Esophagus muscularis mucosa (tissue), 4 donors: ENCODE measurements around the gene SENP6. TPM values are rescaled to one million over a fixed set of nuclear protein-coding genes. Genes with fewer than 3 reads are reported as not detected.
"Not testable (repeated sequence)": the region's sequence is repeated elsewhere in the genome, so short reads cannot be mapped to it uniquely, and the experiment has no call there.

Experiments used
- DNase-seq: peaks from one replicate; pipeline ENCODE4 v3.0.0-alpha.2; 2017; ENCODE audit errors: extremely low spot score
- H3K27ac ChIP-seq, 4 donors: fragments of 200-600 bp; sonication (generic); replicated peaks in 1 of 4; 1 replicate in 3 of 4; 2 replicates in 1 of 4; pipeline ENCODE4 v1.5.1; 2016 to 2019; ENCODE audit warnings: mild to moderate bottlenecking in 1 of 4
- H3K27me3 ChIP-seq, 4 donors: fragments of 200-600 bp; sonication (generic); one replicate each; pipeline versions ENCODE4 v1.5.1 to v1.6.0; 2016 to 2019
- H3K36me3 ChIP-seq, 4 donors: fragments of 200-600 bp; sonication (generic); one replicate each; pipeline ENCODE4 v1.5.1; 2016 to 2019
- H3K4me1 ChIP-seq, 4 donors: fragments of 200-600 bp; sonication (generic); one replicate each; pipeline ENCODE4 v1.5.1; 2016 to 2019
- H3K4me3 ChIP-seq, 4 donors: fragments of 200-600 bp; sonication (generic); 1 replicate in 2 of 4; 2 replicates in 2 of 4; pipeline ENCODE4 v1.5.1; 2016 to 2019; ENCODE audit warnings: mild to moderate bottlenecking in 4 of 4, moderate library complexity in 1 of 4
- H3K9me3 ChIP-seq, 4 donors: fragments of 200-600 bp; sonication (generic); 1 replicate in 3 of 4; 2 replicates in 1 of 4; pipeline ENCODE4 v1.5.1; 2016 to 2019
- EP300 ChIP-seq: sonication (generic); formaldehyde crosslinking; IDR thresholded peaks from one replicate; pipeline ENCODE4 v1.6.1; 2017; ENCODE audit warnings: antibody characterized with exemption
- POLR2A ChIP-seq: fragments of 450-650 bp; IDR thresholded peaks from one replicate; pipeline ENCODE4 v1.6.1; 2017; ENCODE audit warnings: antibody characterized with exemption, moderate library complexity, mild to moderate bottlenecking, low read depth
- POLR2AphosphoS5 ChIP-seq, 2 donors: sonication (generic); formaldehyde crosslinking; IDR thresholded peaks; one replicate each; pipeline ENCODE4 v1.6.1; 2017; ENCODE audit warnings: antibody characterized with exemption in 2 of 2
- WGBS: methylation state at CpG from one replicate; pipeline ENCODE4 v1.1.5; 2018; 5-methylcytosine and 5-hydroxymethylcytosine counted together
- intact Hi-C: fragments of 100-400 bp; cut with DNase I; formaldehyde crosslinking; loops from one replicate; pipeline ENCODE4 v1.15.1; 2023
- total RNA-seq, 4 donors: library from RNA; depleted of rRNA; stranded (reverse); fragments of >200 nt; gene quantifications; one replicate each; pipeline versions ENCODE4 v1.1.0 to v1.2.1, GENCODE V29; 2016
- TF ChIP-seq, protein P1 (sequence below), 3 experiments: fragments of 200-600 bp in 2 of 3; fragments of 450-650 bp in 1 of 3; sonication (generic) in 2 of 3; IDR thresholded peaks; one replicate each; pipeline ENCODE4 v1.5.1; 2017 to 2019; ENCODE audit warnings: antibody characterized with exemption in 3 of 3, mild to moderate bottlenecking in 2 of 3, moderate library complexity in 1 of 3

The SENP6 gene
- total RNA-seq, 4 donors from 2014 or later = 91.8 to 145 (median 107) TPM

DNA sequence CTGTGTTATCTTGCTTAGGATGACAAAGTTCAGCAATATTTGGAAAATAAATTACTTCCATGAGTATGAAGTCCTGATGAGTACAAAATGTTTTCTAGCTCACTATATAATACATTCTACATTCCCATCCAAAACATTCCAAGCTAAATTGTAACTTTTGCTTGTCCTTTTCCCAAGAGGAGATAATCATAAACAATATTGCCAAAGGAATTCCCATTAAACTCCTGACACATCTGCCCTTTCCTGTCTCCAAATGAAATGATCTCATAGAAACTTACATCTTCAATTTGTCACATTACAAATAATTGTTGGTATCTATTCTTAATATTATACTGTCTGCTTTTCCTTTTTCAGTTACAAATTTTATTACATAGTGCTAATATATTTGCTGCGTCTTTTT, 20.4 kb upstream of the SENP6 start:
- intact Hi-C loops = no loop called here
- no peak for TF ChIP-seq EP300
- TF ChIP-seq POLR2AphosphoS5 (IDR thresholded peaks at IDR 0.05) = no peak
- no peak for TF ChIP-seq POLR2A
- TF ChIP-seq, protein P1, sequence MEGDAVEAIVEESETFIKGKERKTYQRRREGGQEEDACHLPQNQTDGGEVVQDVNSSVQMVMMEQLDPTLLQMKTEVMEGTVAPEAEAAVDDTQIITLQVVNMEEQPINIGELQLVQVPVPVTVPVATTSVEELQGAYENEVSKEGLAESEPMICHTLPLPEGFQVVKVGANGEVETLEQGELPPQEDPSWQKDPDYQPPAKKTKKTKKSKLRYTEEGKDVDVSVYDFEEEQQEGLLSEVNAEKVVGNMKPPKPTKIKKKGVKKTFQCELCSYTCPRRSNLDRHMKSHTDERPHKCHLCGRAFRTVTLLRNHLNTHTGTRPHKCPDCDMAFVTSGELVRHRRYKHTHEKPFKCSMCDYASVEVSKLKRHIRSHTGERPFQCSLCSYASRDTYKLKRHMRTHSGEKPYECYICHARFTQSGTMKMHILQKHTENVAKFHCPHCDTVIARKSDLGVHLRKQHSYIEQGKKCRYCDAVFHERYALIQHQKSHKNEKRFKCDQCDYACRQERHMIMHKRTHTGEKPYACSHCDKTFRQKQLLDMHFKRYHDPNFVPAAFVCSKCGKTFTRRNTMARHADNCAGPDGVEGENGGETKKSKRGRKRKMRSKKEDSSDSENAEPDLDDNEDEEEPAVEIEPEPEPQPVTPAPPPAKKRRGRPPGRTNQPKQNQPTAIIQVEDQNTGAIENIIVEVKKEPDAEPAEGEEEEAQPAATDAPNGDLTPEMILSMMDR (IDR thresholded peaks at IDR 0.05) = no peak
- H3K36me3 ChIP-seq = no peaks in the 10 kb centered on the region
- no peak for DNase-seq
- no peak overlapping the region for H3K27ac ChIP-seq
- no peak overlapping the region for H3K4me3 ChIP-seq
- no peaks in the 10 kb centered on the region for H3K4me1 ChIP-seq
- 92% methylated on average over 1 of the region's 1 CpG for WGBS
- H3K9me3 ChIP-seq = no peaks in the 10 kb centered on the region
- H3K27me3 ChIP-seq = no peaks in the 10 kb centered on the region

DNA sequence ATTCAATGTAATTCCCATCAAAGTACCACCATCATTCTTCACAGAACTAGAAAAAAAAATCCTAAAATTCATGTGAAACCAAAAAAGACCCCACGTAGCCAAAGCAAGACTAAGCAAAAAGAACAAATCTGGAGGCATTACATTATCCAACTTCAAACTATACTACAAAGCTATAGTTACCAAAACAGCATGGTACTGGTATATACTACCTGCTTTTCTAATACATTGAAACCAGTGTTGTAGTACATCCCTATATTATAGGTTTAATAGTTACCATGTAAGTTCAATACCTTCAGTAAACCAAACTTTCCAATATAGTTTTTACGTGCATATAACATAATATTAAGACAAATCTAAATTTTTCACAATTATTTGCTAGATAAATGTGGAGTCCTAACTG, 17.1 kb upstream of the SENP6 start:
- DNase-seq, intact Hi-C loops, H3K27ac ChIP-seq, H3K4me3 ChIP-seq, H3K36me3 ChIP-seq, H3K27me3 ChIP-seq, H3K4me1 ChIP-seq, H3K9me3 ChIP-seq: not testable (repeated sequence)
- WGBS = 95% methylated on average over 2 of the region's 2 CpGs

DNA sequence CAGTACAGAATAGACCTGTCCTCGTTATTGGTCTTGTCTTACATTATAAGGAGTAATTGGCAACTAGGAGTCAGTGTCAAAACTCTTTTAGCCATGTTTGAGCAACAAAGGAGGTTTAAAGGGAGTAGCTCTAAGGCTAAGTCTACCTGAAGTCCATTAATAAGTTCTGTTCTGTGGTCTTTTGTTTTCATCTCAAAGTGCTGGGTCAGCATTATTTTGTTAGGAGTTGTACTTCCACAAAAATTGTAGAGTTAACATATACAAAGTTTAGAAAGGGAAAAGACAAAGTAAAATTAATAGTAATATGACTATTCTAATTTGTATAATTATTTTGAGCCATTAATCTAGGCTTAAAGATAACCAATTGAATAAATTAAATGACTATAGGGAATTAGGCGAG, 12.7 kb upstream of the SENP6 start:
- H3K9me3 ChIP-seq = no peaks in the 10 kb centered on the region
- no peak overlapping the region for H3K27ac ChIP-seq
- intact Hi-C loops = no loop called here
- H3K27me3 ChIP-seq = no peaks in the 10 kb centered on the region
- no peak for DNase-seq
- no peaks in the 10 kb centered on the region for H3K4me1 ChIP-seq
- no peak overlapping the region for H3K4me3 ChIP-seq
- no peaks in the 10 kb centered on the region for H3K36me3 ChIP-seq
- 98% methylated on average over 2 of the region's 2 CpGs for WGBS
- no peak for TF ChIP-seq EP300
- no peak for TF ChIP-seq POLR2AphosphoS5 (IDR thresholded peaks at IDR 0.05)
- TF ChIP-seq, protein P1 (IDR thresholded peaks at IDR 0.05) = no peak
- TF ChIP-seq POLR2A = no peak

DNA sequence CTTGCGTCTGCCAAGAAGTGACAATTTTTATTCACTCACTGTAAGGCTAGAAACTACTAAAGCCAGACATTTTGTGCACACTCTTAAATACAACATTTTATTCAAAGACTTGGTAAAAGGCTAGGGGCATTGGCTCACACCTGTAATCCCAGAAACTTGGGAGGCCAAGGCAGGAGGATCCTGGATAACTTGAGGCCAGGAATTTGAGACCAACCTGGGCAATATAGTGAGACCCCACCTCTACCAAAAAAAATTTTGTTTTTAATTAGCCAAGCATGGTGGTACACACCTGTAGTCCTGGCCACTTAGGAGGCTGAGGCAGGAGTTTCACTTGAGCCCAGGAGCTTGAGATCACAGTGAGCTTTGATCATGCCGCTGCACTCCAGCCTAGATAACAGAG, 11.3 kb upstream of the SENP6 start:
- no peaks in the 10 kb centered on the region for H3K9me3 ChIP-seq
- no peaks in the 10 kb centered on the region for H3K36me3 ChIP-seq
- WGBS = 98% methylated on average over 2 of the region's 2 CpGs
- no peak for DNase-seq
- H3K27ac ChIP-seq = no peak overlapping the region
- intact Hi-C loops = no loop called here
- TF ChIP-seq POLR2A = no peak
- no peak for TF ChIP-seq POLR2AphosphoS5 (IDR thresholded peaks at IDR 0.05)
- TF ChIP-seq, protein P1 (IDR thresholded peaks at IDR 0.05) = no peak
- no peak for TF ChIP-seq EP300
- H3K4me3 ChIP-seq = no peak overlapping the region
- no peaks in the 10 kb centered on the region for H3K27me3 ChIP-seq
- no peaks in the 10 kb centered on the region for H3K4me1 ChIP-seq

DNA sequence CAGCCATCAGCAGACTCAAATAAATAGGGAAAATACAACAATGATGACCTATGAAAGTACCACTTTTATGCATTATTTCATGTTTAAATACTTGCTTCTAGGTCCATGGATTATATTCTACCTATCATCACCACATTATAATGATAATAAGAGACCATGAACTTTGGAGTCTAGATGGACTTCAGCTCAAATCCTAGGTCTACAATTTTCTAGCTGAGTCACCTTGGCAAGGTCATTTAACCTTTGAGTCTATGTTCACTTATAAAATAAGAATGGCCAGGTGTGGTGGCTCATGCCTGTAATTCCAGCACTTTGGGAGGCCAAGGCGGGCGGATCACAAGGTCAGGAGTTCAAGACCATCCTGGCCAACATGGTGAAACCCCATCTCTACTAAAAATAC, 5.3 kb upstream of the SENP6 start:
- H3K27me3 ChIP-seq, DNase-seq, H3K4me3 ChIP-seq, H3K27ac ChIP-seq, H3K9me3 ChIP-seq, H3K36me3 ChIP-seq, intact Hi-C loops: not testable (repeated sequence)
- peaks cover 8 to 37% (median 32%) of the 10 kb centered on the region in 4 donors for H3K4me1 ChIP-seq
- WGBS = 95% methylated on average over 2 of the region's 2 CpGs

DNA sequence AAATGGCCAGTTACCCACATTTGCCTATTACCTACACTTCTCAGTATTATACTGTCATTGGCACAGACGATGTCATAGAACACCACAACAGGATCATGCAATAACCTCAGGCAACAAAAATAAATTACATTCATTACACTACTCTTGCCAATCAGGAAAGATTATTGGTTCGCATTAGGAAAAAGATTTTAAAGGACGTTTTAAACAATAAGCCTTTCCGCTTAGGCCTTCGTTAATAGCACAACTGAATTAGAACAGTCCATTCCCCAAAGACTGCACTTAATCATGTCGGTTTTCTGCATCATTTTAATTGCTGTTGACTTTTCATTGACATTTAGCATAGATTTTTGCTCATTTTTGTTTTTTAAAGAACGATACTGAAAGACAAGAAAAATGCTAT, 912 bp upstream of the SENP6 start:
- Histone ChIP-seq H3K36me3 (no peaks in the 10 kb centered on the region), H3K4me3 (peak overlapping the region; percentile 87 to 95 (median 92)), H3K4me1 (peaks cover 13 to 63% (median 56%) of the 10 kb centered on the region in 4 donors), H3K27ac (peak overlapping the region; percentile 96 to 100 (median 96)), H3K9me3 (no peaks in the 10 kb centered on the region), H3K27me3 (no peaks in the 10 kb centered on the region)
- TF ChIP-seq, protein P1 (IDR thresholded peaks at IDR 0.05) = no peak
- TF ChIP-seq EP300 (no peak), POLR2AphosphoS5 (IDR thresholded peaks at IDR 0.05) (no peak), POLR2A (no peak)
- intact Hi-C loops = loop anchor here (10.0 kb wide), 1 partner anchor 326 kb away; no protein-coding TSS in a partner anchor
- DNase-seq = no peak
- 56% methylated on average over 7 of the region's 7 CpGs for WGBS
